Endothelial cell of umbilical vein (primary cell): ENCODE measurements around the gene STMP1. TPM values are rescaled to one million over a fixed set of nuclear protein-coding genes. Genes with fewer than 3 reads are reported as not detected.

ENCODE experiments used
- BruUV-seq: library from RNA; stranded (reverse); fragments of 400-500 nt; replicated peaks from 2 replicates; lab custom pipeline; 2021; lab: Mats Ljungman, UMichigan
- CTCF ChIA-PET: fragments of 300-600, 350-600 bp; sonication (Branson Sonifier 250); formaldehyde crosslinking; loops from one replicate; lab custom pipeline; 2021; ENCODE audit warnings: antibody characterized with exemption, inconsistent platforms; lab: Charles Lee
- POLR2A ChIA-PET: fragments of 300-600, 350-600 bp; sonication (Branson Sonifier 250); formaldehyde crosslinking; loops from one replicate; lab custom pipeline; 2021; ENCODE audit warnings: antibody characterized with exemption, inconsistent platforms; lab: Charles Lee
- DNase-seq: peaks from one replicate; pipeline ENCODE4 v3.0.0-alpha.2; 2011; ENCODE audit warnings: low read depth, low spot score
- FAIRE-seq: peaks from 2 replicates; lab custom pipeline; 2011; peaks lifted over from hg19 to GRCh38; lab: Jason Lieb, UNC
- H2AFZ ChIP-seq: 2 replicates; pipeline ENCODE4 v1.6.0; 2012; ENCODE audit warnings: low read depth, low read length, control low read depth, inconsistent platforms
- H3K27ac ChIP-seq: 2 replicates; pipeline ENCODE4 v1.5.1; 2011; ENCODE audit warnings: low read depth, mild to moderate bottlenecking, control low read depth, low read length, moderate library complexity; ENCODE audit not compliant: insufficient read depth
- H3K27me3 ChIP-seq, 2 experiments: 2 replicates each; pipeline versions ENCODE4 v1.6.0 to v1.6.1; 2011; ENCODE audit warnings: low read length in 2 of 2, mixed read lengths in 1 of 2; ENCODE audit not compliant: control insufficient read depth in 2 of 2, insufficient read depth in 2 of 2
- H3K36me3 ChIP-seq, 2 experiments: 2 replicates in 1 of 2; 3 replicates in 1 of 2; pipeline ENCODE4 v1.5.1; 2011; ENCODE audit warnings: low read length in 2 of 2, mild to moderate bottlenecking in 1 of 2, moderate library complexity in 1 of 2; ENCODE audit not compliant: control insufficient read depth in 2 of 2, insufficient read depth in 2 of 2; ENCODE audit errors: extremely low read depth in 1 of 2
- H3K4me1 ChIP-seq: 3 replicates; pipeline ENCODE4 v1.5.1; 2011; ENCODE audit warnings: mild to moderate bottlenecking, low read length; ENCODE audit not compliant: control insufficient read depth, insufficient read depth; ENCODE audit errors: extremely low read depth
- H3K4me2 ChIP-seq: 2 replicates; pipeline ENCODE4 v1.6.1; 2011; ENCODE audit warnings: low read length, control low read depth, mixed read lengths; ENCODE audit not compliant: insufficient read depth
- H3K4me3 ChIP-seq, 3 experiments: fragments of 200-600 bp in 1 of 3; sonication (generic), shearing (Covaris generic) in 1 of 3; replicated peaks in 1 of 3; 2 replicates each; pipeline ENCODE4 v1.5.1; 2011 to 2016; ENCODE audit warnings: control low read depth in 3 of 3, low read length in 3 of 3, mild to moderate bottlenecking in 2 of 3, inconsistent platforms in 1 of 3, low read depth in 1 of 3, moderate library complexity in 1 of 3; ENCODE audit not compliant: insufficient read depth in 1 of 3
- H3K79me2 ChIP-seq: 2 replicates; pipeline ENCODE4 v1.6.0; 2012; ENCODE audit warnings: low read length, inconsistent platforms; ENCODE audit not compliant: control insufficient read depth, insufficient read depth
- H3K9ac ChIP-seq: replicated peaks from 2 replicates; pipeline ENCODE3; 2011; ENCODE audit warnings: low read length, control low read depth; ENCODE audit not compliant: insufficient read depth; ENCODE audit errors: extremely low read depth
- H3K9me1 ChIP-seq: replicated peaks from 3 replicates; pipeline ENCODE4 v1.6.0; 2011; ENCODE audit warnings: mild to moderate bottlenecking, low read length; ENCODE audit not compliant: control insufficient read depth, insufficient read depth; ENCODE audit errors: extremely low read depth
- H3K9me3 ChIP-seq: replicated peaks from 2 replicates; pipeline ENCODE4 v1.5.1; 2012; ENCODE audit warnings: low read length, inconsistent platforms; ENCODE audit not compliant: control insufficient read depth, insufficient read depth
- H4K20me1 ChIP-seq: replicated peaks from 2 replicates; pipeline ENCODE3; 2011; ENCODE audit warnings: mild to moderate bottlenecking, low read length; ENCODE audit not compliant: control insufficient read depth, insufficient read depth; ENCODE audit errors: extremely low read depth
- CTCF ChIP-seq, 2 donors: IDR thresholded peaks; 1 replicate in 1 of 2; 2 replicates in 1 of 2; pipeline ENCODE4 v1.5.1; 2011; ENCODE audit warnings: low read length in 2 of 2, mild to moderate bottlenecking in 2 of 2, moderate library complexity in 2 of 2, control low read depth in 1 of 2, inconsistent platforms in 1 of 2, low read depth in 1 of 2; ENCODE audit not compliant: insufficient read depth in 1 of 2; ENCODE audit errors: extremely low read depth in 1 of 2
- EZH2 ChIP-seq: IDR thresholded peaks from 2 replicates; pipeline ENCODE4 v1.6.1; 2012; ENCODE audit warnings: borderline replicate concordance, low read depth, mild to moderate bottlenecking, moderate library complexity, low read length, inconsistent platforms; ENCODE audit not compliant: severe bottlenecking
- FOS ChIP-seq: IDR thresholded peaks from 2 replicates; pipeline ENCODE4 v1.6.1; 2011; ENCODE audit warnings: mild to moderate bottlenecking, low read length, moderate library complexity, borderline replicate concordance; ENCODE audit not compliant: insufficient read depth
- GATA2 ChIP-seq: IDR thresholded peaks from 2 replicates; pipeline ENCODE4 v1.7.0; 2011; ENCODE audit warnings: low read depth, mild to moderate bottlenecking, moderate library complexity, mixed read lengths, low read length; ENCODE audit not compliant: insufficient read length, insufficient read depth
- JUN ChIP-seq: IDR thresholded peaks from 2 replicates; pipeline ENCODE4 v1.6.1; 2011; ENCODE audit warnings: borderline replicate concordance, low read depth; ENCODE audit not compliant: insufficient read length, insufficient read depth
- MAX ChIP-seq: IDR thresholded peaks from 2 replicates; pipeline ENCODE4 v1.6.1; 2011; ENCODE audit not compliant: insufficient read depth, insufficient read length
- MYC ChIP-seq: IDR thresholded peaks from one replicate; pipeline ENCODE4 v1.6.1; 2011; ENCODE audit warnings: mild to moderate bottlenecking, low read depth, low read length
- POLR2A ChIP-seq: IDR thresholded peaks from 2 replicates; pipeline ENCODE4 v1.6.1; 2012; ENCODE audit warnings: low read depth, mild to moderate bottlenecking, control low read depth, low read length
- POLR2AphosphoS5 ChIP-seq: IDR thresholded peaks from 2 replicates; pipeline ENCODE4 v1.6.1; 2012; ENCODE audit warnings: low read depth, mild to moderate bottlenecking, control low read depth, low read length, moderate library complexity; ENCODE audit not compliant: insufficient read depth
- dilution Hi-C: fragments of 300-500 bp; cut with MboI; formaldehyde crosslinking; loops from one replicate; pipeline ENCODE4 v1.15.0; 2019; ENCODE audit warnings: low sequenced_read_pairs; ENCODE audit not compliant: extremely low pct_ligation_motif_present
- intact Hi-C: fragments of 100-400 bp; cut with micrococcal nuclease; formaldehyde crosslinking; loops from one replicate; pipeline ENCODE4 v1.10.0; 2022
- polyA plus RNA-seq, 4 experiments: library from polyadenylated mRNA; depleted of rRNA in 3 of 4; stranded (reverse) in 3 of 4; unstranded in 1 of 4; fragments of >200 nt; gene quantifications; 2 replicates each; pipeline versions ENCODE4 v1.2.1 to v1.2.3, GENCODE V29; 2011 to 2012; ENCODE audit warnings: missing spikeins in 1 of 4
- total RNA-seq: library from RNA; stranded (reverse); gene quantifications from 2 replicates; pipeline ENCODE4 v1.2.3, GENCODE V29; 2021

STMP1 gene
- total and polyA plus RNA-seq, 2 donors (not counting 3 experiments of a cell fraction or from before 2014, with no cell fraction given): 17.1 to 31.3 TPM

GRCh38 chr7:135645296-135645904, 16.9 kb upstream of the STMP1 start:
- Histone ChIP-seq H3K27ac (no peak overlapping the region), H3K4me3 (no peak overlapping the region), H3K36me3 (peaks cover 0 to 9% of the 10 kb centered on the region in 2 experiments), H3K9me1 (no peaks in the 10 kb centered on the region), H3K9ac (no peak overlapping the region), H3K9me3 (no peaks in the 10 kb centered on the region), H4K20me1 (no peaks in the 10 kb centered on the region), H3K27me3 (no peaks in the 10 kb centered on the region), H3K4me1 (no peaks in the 10 kb centered on the region), H3K4me2 (no peak overlapping the region), H3K79me2 (no peaks in the 10 kb centered on the region), H2AFZ (no peak overlapping the region)
- CTCF ChIA-PET: interaction anchor here (0.6 to 7.3 kb wide), 38 partner anchors 9 to 1981 kb away, joined by 3 to 173 read pairs (median 4); partner anchors contain the start of gene STMP1
- POLR2A ChIA-PET: no interaction called here
- peak; percentile 60 for DNase-seq
- dilution Hi-C loops: no loop called here
- FAIRE-seq: peak; percentile 40
- TF ChIP-seq POLR2AphosphoS5: no peak
- peak; percentile 35 to 57 for TF ChIP-seq CTCF (IDR thresholded peaks at IDR 0.05; ENCODE audit: extremely low read depth in 1 of 2, insufficient read depth in 1 of 2, low read depth in 1 of 2, low read length in 2 of 2)
- no TSS peak for BruUV-seq
- intact Hi-C loops: loop anchor here (1.0 to 5.0 kb wide), 3 partner anchors 24 to 364 kb away; partner anchors contain the start of gene CNOT4

- FAIRE-seq (peak; percentile 44), DNase-seq (peak; percentile 59)
- Histone ChIP-seq H3K4me3 (no peak overlapping the region), H3K9me3 (no peaks in the 10 kb centered on the region), H3K27ac (no peak overlapping the region), H3K9ac (no peak overlapping the region), H3K36me3 (peaks cover 0 to 9% of the 10 kb centered on the region in 2 experiments), H3K4me2 (no peak overlapping the region), H3K79me2 (no peaks in the 10 kb centered on the region), H3K27me3 (no peaks in the 10 kb centered on the region), H3K9me1 (no peaks in the 10 kb centered on the region), H4K20me1 (no peaks in the 10 kb centered on the region), H2AFZ (no peak overlapping the region), H3K4me1 (no peaks in the 10 kb centered on the region)
- CTCF ChIA-PET: interaction anchor here (1.6 to 7.3 kb wide), 3 partner anchors 13 to 373 kb away, joined by 3 to 173 read pairs (median 6); no protein-coding TSS in a partner anchor
- BruUV-seq: no TSS peak
- intact Hi-C loops (loop anchor here (5.0 kb wide), 1 partner anchor 135 kb away; the partner anchor contains the start of gene CNOT4), dilution Hi-C loops (no loop called here)
- POLR2A ChIA-PET: no interaction called here
- TF ChIP-seq CTCF (IDR thresholded peaks at IDR 0.05; ENCODE audit: extremely low read depth in 1 of 2, insufficient read depth in 1 of 2, low read depth in 1 of 2, low read length in 2 of 2) (no peak), GATA2 (no peak), EZH2 (no peak), POLR2A (no peak), MYC (no peak), JUN (no peak), POLR2AphosphoS5 (no peak), MAX (no peak), FOS (no peak)
Measured at GRCh38 chr7:135647755-135648154, 14.6 kb upstream of the STMP1 start.
